ENCODE measurements around the gene SPON1. TPM values are rescaled to one million over a fixed set of nuclear protein-coding genes. Genes with fewer than 3 reads are reported as not detected.
A peak's percentile ranks its signal among the peaks of the same experiment; 100 is the strongest.
"Not testable (repeated sequence)": the region's sequence is repeated elsewhere in the genome, so short reads cannot be mapped to it uniquely, and the experiment has no call there.

Gene SPON1
- total and polyA plus RNA-seq, 8 donors: 9.3 to 122 (median 26.9) TPM

GRCh38 chr11:14082338-14082737, 119.8 kb downstream of the SPON1 start:
- WGBS, 5 donors: 38 to 55% (median 41%) methylated on average over 5 of the region's 5 CpGs
- Histone ChIP-seq H3K27ac (peak overlapping the region in 3 of 5 donors; percentile 25 to 53 (median 50)), H3K27me3 (no peaks in the 10 kb centered on the region), H3K4me3 (no peak overlapping the region), H3K9me3 (no peaks in the 10 kb centered on the region), H3K4me1 (peaks cover 0 to 17% (median 6%) of the 10 kb centered on the region in 4 donors), H3K36me3 (peaks cover 0 to 11% (median 0%) of the 10 kb centered on the region in 4 donors)
- intact Hi-C loops (cut with DNase I; ENCODE audit: low total_unique reads): no loop called here
- no peak for DNase-seq
- TF ChIP-seq, protein P1, sequence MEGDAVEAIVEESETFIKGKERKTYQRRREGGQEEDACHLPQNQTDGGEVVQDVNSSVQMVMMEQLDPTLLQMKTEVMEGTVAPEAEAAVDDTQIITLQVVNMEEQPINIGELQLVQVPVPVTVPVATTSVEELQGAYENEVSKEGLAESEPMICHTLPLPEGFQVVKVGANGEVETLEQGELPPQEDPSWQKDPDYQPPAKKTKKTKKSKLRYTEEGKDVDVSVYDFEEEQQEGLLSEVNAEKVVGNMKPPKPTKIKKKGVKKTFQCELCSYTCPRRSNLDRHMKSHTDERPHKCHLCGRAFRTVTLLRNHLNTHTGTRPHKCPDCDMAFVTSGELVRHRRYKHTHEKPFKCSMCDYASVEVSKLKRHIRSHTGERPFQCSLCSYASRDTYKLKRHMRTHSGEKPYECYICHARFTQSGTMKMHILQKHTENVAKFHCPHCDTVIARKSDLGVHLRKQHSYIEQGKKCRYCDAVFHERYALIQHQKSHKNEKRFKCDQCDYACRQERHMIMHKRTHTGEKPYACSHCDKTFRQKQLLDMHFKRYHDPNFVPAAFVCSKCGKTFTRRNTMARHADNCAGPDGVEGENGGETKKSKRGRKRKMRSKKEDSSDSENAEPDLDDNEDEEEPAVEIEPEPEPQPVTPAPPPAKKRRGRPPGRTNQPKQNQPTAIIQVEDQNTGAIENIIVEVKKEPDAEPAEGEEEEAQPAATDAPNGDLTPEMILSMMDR (IDR thresholded peaks at IDR 0.05): no peak
- TF ChIP-seq POLR2A (IDR thresholded peaks at IDR 0.05) (no peak), POLR2AphosphoS5 (IDR thresholded peaks at IDR 0.05) (peak in 1 of 3 donors; percentile 18), EP300 (IDR thresholded peaks at IDR 0.05) (no peak)

DNA sequence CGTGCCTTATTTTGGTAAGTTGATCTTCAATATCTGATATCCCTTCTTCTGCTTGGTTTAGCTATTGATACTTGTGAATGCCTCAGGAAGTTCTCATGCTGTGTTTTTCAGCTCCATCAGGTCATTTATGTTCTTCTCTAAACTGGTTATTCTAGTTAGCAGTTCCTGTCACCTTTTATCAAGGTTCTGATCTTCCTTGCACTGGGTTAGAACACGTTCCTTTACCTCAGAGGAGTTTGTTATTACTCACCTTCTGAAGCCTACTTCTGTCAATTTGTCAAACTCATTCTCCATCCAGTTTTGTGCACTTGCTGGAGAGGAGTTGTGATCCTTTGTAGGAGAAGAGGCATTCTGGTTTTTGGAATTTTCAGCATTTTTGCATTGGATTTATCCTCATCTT, 126.3 kb downstream of the SPON1 start:
- H3K4me1 ChIP-seq: peaks cover 0 to 14% (median 2%) of the 10 kb centered on the region in 4 donors
- H3K27ac ChIP-seq; H3K27me3 ChIP-seq; H3K36me3 ChIP-seq; H3K4me3 ChIP-seq; DNase-seq; intact Hi-C loops (cut with DNase I; ENCODE audit: low total_unique reads); H3K9me3 ChIP-seq: not testable (repeated sequence)
- 58 to 84% (median 60%) methylated on average over 2 of the region's 2 CpGs for WGBS, 5 donors

- Histone ChIP-seq H3K9me3 (no peaks in the 10 kb centered on the region), H3K4me1 (peaks cover 0 to 14% (median 2%) of the 10 kb centered on the region in 4 donors), H3K27ac (peak overlapping the region in 2 of 5 donors; percentile 29 to 55), H3K27me3 (peaks cover 0 to 6% (median 0%) of the 10 kb centered on the region in 3 donors), H3K4me3 (no peak overlapping the region), H3K36me3 (no peaks in the 10 kb centered on the region)
- peak in 1 of 2 donors; percentile 42 for DNase-seq
- 55 to 74% (median 65%) methylated on average over 15 to 17 of the region's 17 CpGs for WGBS, 5 donors
- intact Hi-C loops (cut with DNase I; ENCODE audit: low total_unique reads): no loop called here
- TF ChIP-seq, protein P1 (IDR thresholded peaks at IDR 0.05): no peak
- no peak for TF ChIP-seq EP300 (IDR thresholded peaks at IDR 0.05)
- TF ChIP-seq POLR2A (IDR thresholded peaks at IDR 0.05): no peak
- TF ChIP-seq POLR2AphosphoS5 (IDR thresholded peaks at IDR 0.05): no peak
These were observed 127.4 kb downstream of the SPON1 start for GRCh38 chr11:14089690-14090462.

DNA sequence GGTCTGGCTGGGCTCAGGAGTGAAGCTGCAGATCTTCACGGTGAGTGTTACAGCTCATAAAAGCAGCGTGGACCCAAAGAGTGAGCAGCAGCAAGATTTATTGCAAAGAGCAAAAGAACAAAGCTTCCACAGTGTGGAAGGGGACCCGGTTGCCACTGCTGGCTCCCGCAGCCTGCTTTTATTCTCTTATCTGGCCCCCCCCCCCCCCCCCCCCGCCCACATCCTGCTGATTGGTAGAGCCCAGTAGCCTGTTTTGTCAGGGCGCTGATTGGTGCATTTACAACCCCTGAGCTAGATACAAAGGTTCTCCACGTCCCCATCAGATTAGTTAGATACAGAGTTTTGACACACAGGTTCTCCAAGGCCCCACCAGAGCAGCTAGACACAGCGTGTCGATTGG, 128.1 kb downstream of the SPON1 start:
- H3K36me3 ChIP-seq; H3K4me3 ChIP-seq; H3K27me3 ChIP-seq; intact Hi-C loops (cut with DNase I; ENCODE audit: low total_unique reads); DNase-seq; H3K9me3 ChIP-seq: not testable (repeated sequence)
- H3K27ac ChIP-seq: peak overlapping the region in 1 of 5 donors; percentile 7
- H3K4me1 ChIP-seq: peaks cover 0 to 14% (median 2%) of the 10 kb centered on the region in 4 donors
- WGBS, 5 donors: 40 to 71% (median 56%) methylated on average over 1 to 9 of the region's 9 CpGs

GRCh38 chr11:14093065-14093464, 130.5 kb downstream of the SPON1 start:
- no peak overlapping the region for H3K4me3 ChIP-seq
- no peak for TF ChIP-seq POLR2AphosphoS5 (IDR thresholded peaks at IDR 0.05)
- TF ChIP-seq, protein P1 (IDR thresholded peaks at IDR 0.05): no peak
- H3K9me3 ChIP-seq: no peaks in the 10 kb centered on the region
- peaks cover 0 to 6% (median 0%) of the 10 kb centered on the region in 3 donors for H3K27me3 ChIP-seq
- intact Hi-C loops (cut with DNase I; ENCODE audit: low total_unique reads): no loop called here
- H3K27ac ChIP-seq: no peak overlapping the region
- DNase-seq: no peak
- WGBS, 5 donors: 0 to 90% (median 0%) methylated on average over 1 of the region's 1 CpG
- no peaks in the 10 kb centered on the region for H3K36me3 ChIP-seq
- H3K4me1 ChIP-seq: peaks cover 0 to 14% (median 2%) of the 10 kb centered on the region in 4 donors
